ENCODE data around the gene MRPL38.
A peak's percentile ranks its signal among the peaks of the same experiment; 100 is the strongest.
"Not testable (repeated sequence)": the region's sequence is repeated elsewhere in the genome, so short reads cannot be mapped to it uniquely, and the experiment has no call there.

Gene MRPL38

DNA sequence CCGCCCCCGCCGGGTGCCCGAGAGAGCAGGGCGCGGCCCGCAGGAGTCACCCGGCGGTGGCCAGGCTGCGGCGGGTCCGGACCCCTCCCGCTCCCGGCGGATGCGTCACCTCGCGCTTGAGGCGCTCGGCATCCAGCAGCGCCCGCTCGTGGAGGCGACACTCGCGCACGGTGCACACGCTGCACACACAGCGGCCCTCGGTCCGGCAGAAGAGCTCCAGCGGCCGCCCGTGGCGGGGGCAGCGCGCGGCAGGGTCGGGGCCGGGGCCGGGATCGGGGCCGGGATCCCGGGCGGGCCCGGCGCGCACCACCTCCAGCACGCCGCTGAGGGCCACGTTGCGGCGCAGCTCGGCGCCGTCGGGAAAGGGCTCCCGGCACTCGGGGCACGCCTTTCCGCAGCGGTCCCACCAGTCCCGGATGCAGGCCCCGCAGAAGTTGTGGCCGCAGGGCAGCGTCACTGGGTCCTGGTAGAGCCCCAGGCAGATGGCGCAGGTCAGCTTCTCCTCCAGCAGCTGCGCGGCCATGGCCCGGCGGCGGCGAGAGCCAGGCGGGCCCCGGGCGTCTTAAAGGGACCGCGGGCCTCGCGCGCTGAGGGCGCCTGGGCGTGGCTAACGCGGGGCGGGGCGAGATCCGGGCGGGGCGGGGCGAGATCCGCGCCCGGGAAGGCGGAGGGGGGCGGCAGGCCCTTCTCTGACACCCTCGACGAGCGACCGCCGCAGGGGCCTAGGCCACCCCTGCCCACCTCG, 8.1 kb downstream of the MRPL38 start, which contains the start of gene TRIM65:
Gene TRIM65, minus strand, starts transcription at position 537 of the 745 bp plus-strand sequence. Its CDS starts 14 bp downstream, at position 523.
- peak; percentile 61 for DNase-seq (ENCODE audit: low read depth)

DNA sequence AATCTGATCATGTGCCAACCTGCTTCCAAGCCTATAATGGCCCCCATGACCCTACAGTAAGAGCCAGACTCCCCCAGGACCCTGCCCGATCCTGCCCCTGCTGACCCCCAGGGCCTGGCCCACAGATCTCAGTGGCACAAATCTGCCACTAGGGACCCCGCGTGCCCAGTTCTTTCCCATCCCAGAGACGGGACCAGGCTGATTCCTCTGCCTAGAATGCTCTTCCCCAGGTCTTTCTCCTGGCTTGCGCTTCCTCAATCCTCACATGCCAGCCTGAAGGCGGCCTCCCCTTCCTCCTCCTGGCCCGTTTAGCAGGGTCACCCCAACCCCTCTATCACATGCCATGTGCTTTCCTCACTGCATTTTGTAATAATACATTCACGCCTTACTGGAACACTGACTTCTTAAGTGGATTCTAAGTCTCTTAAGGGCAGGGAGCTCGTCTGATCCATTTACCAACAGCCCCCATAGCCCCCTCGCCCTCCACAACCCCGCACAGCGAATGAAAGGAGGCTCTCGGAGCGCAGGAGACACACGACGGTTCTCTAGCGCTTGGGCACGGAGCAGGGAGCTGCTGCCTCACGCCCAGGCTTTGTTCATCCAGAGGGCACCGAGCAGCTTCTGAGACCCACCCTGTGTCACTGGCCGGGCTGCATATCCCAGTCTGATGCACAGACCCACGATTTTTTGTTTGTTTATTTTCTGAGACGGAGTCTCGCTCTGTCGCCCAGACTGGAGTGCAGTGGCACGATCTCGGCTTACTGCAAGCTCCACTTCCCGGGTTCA, 9.1 kb downstream of the MRPL38 start:
- no peak for DNase-seq (ENCODE audit: low read depth)

DNA sequence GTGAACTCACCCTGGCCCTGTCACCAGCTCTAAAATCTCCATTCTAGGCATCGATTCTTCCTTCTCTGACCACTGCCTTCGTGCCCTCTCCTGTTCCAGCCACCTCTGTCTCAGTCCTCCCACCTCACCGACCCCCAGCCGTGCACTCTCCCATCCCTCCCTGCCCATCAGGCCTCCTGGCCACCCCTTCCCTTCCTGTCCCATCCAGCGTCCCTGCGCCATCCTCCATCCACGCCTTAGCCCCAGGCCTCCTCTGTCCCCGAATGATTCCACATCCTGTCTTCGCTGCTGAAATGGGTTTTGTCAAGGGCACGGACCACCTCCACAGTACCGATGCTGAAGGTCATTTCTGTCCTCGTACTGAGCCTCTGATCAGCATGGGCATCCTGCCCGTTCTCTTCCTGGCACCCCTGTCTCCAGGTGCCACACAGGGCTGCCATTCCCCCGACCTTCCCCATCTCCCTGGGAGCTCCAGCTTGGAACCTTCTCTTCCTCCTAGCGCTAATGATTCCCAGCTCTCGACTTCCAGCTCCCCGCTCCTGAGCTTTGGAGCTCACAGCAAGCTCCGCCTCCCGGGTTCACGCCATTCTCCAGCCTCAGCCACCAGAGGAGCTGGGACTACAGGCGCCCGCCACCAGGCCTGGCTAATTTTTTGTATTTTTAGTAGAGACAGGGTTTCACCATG, 10.5 kb downstream of the MRPL38 start:
- DNase-seq (ENCODE audit: low read depth), result no peak

DNA sequence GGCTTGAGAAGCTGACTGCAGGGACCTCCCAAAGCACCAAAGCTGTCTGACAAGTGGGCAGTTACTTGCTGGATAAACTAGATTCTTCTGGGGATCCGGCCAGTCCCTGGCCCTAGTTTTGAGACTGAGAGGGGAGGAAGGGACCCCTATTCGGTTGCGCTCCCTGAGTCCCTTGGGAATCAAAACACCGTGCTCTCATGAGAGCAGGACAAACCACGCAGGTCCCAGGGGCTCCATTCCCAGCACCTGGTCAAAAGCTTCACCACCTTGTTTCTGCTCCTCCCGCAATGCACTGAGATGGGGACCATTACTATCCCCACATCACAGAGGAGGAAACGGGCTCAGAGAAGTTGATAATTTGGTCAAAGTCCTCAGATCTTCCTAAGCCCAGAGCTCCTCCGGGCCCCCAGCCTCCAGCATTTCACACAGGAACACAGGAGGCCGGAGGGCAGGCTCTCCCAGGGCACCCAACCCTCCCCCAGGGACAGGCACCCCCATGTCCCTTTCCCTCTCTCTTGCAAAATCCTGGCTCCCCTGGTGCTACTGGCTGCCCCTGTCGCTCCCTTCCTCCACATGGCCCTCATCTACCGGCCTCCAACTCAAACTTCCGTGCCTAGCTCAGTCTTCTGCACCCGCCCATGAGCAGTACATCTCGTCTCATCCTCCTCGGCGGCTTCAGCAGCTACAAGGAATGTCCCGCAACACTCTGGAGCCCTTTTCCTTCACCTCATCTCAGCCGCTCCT, 11.2 kb downstream of the MRPL38 start:
- no peak for DNase-seq (ENCODE audit: low read depth)

DNA sequence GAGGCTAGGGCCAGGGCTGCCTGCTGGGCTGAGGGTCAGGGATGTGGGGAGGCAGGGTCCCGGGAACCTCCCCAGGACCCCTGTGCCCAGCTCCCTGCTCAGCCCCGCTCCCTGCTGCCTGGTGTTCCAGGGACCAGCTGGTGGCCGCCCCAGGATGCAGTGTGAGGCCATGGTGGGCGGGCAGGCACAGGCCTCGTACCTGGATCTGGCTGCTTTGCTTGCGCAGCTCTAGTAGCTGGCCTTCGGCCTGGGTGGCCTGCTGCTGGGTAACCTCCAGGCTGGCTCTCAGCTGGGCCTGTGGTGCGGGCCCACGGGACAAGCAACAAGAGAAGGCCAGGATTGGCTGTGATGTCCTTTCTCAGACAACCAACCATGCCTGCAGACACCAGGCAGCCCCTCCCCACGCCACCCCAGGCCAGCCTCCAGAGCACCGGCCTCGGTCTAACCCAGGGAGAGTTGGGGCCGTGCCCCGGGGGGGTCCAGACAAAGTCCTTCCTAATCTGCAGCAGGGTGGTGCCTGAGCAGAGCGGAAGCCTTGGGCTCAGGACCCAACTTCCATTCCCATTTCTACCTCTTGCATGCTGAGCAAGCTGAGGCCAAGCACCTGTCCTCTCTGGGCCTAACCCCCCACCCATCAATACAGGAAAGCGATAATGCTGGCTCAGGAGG, 12.0 kb downstream of the MRPL38 start:
- DNase-seq (ENCODE audit: low read depth), result no peak

DNA sequence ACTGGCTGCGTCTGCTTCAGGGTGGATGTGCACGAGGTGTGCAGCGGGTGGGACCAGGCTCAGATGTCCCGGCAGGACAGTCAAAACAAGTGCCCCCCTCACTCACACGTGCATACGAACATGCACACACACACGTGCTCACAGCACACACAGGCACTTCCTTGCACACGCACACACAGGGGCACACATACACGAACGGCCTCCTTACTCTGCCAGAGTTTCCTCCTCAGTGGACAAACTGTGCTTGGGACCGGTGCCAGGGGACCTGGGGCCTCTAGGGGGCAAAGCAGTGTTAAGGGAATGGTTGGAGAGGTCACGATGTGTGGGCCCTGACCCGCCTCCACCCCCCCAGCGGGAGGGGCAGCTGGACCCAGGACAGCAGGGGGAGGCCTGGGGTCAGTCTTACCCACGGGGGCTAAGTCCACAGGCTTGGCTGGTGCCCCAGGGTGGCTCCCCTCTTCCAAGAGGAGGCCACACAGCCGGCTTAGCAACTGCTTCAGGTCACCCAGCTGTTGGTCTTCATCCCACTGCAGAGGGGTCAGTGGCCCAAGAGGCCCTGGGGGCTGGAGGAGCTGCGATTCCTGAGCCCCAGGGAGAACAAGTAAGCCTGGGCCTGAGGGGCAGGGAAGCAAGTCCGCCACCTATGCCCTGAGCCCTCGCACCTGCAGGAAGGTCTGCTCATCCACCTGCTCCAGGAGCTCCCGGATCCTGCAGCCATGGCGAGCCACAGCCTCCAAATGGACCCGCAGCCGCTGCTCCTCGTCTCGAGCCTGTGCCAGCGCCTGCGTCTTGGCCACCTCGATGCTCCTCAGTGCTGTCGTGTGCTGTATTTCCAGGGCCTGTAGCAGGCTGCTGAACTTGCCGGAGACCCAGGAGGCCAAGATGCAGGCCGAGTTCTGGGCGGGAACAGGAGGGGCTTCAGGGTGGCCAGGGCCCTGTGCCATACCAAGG, 12.8 kb downstream of the MRPL38 start:
- no peak for DNase-seq (ENCODE audit: low read depth)

DNA sequence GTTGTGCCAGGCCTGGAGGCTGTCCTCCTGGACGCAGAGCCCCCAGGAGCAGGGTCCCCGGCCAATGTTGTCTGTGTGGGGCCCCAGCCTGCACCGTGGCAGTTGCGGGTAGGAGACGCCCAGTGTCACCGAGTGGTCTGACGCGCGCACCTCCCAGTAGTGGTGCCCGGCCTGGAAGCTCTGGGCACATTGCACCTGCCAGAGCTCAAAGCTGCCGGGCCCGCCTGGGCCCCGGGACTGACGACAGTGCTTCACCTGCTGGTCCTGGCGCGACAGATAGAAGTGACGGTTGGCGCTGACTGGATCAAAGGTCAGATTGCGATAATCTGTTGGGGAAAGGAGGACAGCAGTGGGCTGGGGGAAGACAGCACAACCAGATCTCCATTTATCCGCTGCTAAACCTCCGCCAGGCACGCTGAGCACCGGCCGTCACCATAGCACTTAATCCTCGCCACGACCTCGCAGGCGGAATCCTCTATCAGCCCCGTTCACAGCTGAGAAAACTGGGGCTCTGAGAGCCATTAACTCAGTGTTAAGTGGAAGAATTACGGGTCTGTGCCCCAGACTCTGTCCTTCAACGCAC, 13.6 kb downstream of the MRPL38 start:
- no peak for DNase-seq (ENCODE audit: low read depth)

DNA sequence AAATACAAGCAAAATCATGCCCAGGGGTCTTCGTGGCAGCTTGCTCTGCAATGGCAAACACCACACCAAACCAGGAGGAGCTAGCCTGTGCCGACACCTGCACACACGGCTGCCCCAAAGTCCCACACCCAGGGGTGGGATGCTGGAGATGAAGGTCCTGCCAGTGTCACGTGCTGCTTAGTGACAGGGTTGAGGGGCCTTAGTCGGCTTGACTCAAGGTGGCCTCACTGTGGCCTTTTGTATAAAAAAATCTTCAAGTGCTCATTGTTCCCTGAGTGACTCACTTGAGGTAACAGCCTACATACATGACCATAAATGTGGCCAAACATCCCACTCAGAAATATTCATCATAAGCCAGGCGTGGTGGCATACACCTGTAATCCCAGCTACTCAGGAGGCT, 15.2 kb downstream of the MRPL38 start:
- no peak for DNase-seq (ENCODE audit: low read depth)

DNA sequence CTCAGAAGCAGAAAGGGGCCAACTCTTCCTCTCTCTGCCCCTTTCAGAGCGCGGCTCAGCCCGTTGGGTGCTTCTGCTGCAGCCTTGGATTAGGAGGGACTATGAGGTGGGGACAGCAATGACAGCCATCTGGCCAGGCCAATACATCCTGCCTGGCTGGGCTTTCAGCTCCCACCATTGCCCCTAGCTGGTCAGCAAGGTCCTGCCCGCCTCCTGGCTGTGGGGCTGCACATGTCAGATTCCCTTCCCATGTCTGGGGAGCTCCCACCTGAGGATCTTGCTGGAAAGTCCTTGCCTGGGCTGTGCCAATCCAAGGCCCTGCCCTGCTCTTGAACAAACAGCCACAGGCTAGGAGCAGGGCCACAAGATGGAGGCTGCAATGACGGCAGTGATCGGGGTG, 16.2 kb downstream of the MRPL38 start:
- no peak for DNase-seq (ENCODE audit: low read depth)

DNA sequence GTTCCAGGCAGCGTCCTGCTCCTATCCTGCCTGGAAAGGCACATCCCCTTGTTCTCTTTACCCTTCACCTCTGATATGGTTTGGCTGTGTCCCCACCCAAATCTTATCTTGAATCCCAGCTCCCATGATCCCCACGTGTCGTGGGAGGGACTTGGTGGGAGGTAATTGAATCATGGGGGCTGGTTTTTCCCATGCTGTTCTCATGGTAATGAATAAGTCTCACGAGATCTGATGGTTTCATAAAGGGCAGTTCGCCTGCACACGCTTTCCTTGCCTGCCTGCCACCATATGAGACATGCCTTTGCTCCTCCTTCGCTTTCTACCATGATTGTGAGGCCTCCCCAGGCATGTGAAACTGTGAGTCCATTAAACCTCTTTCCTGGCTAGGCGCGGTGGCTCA, 18.8 kb downstream of the MRPL38 start:
- DNase-seq (ENCODE audit: low read depth), result not testable (repeated sequence)

DNA sequence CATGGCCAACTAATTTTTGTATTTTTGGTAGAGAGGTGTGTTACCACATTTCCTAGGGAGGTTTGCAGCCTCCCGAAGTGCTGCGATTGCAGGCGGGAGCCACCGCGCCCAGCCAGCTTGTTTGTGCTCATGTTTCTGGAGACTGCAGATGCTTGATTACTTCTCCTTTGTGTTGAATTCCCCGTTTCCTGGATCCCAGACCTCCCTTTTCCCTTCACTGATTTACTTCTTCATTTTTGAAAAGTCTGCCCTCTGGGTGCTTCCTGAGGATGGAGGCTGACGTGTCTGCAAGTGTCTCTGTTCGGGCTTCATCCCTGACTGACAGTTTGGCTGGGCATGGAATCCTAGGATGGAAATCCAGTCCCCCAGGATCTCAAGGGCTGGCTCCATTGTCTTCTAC, 19.3 kb downstream of the MRPL38 start:
- DNase-seq (ENCODE audit: low read depth), result no peak

DNA sequence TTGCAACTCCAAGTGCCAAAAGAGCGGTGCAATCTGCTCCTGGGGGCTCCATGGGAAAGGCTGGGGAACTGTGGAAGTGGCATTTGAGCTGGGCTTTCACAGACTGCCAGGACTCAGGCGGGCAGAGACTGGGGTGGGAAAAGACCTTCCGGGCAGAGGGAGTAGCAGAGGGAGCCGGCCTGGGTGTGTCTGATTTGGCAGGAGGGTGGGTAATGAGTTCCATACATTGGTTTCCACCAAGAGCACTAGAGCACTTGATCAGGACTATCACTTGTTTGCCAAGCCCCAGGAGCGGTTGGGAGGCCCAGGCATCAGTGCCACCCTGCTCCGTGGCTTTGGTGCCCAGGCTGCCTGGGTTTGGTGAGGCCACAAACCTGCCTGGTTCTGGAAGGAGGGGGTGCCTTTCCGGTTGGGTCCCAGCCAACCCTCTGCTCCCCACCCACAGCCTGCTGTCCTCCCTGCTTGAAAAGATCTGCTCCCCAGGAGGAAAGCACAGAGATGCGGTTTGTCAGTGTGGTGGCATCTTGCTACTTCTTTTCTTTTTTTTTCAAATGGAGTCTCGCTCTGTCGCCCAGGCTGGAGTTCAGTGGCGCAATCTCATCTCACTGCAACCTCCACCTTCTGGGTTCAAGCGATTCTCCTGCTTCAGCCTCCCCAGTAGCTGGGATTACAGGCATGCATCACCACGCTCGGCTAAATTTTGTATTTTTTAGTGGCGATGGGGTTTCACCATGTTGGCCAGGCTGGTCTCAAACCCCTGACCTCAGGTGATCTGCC, 22.8 kb downstream of the MRPL38 start:
- no peak for DNase-seq (ENCODE audit: low read depth)

DNA sequence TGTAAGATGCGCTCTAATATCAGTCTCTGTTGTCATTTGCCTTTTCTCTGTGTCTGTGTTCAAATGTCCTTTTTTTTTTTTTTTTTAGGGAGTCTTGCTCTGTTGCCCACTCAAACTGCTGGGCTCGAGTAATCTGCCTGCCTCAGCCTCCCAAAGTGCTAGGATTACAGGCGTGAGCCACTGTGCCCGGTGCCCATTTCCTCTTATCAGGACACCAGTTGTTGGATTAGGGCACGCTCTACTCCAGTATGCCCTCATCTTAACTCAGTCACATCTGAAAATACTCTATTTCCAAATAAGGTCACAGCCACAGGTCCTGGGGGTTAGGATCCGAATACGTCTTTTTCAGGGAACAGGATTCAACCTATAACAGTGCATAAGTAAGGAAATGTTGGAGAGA, 24.4 kb downstream of the MRPL38 start:
- no peak for DNase-seq (ENCODE audit: low read depth)

DNA sequence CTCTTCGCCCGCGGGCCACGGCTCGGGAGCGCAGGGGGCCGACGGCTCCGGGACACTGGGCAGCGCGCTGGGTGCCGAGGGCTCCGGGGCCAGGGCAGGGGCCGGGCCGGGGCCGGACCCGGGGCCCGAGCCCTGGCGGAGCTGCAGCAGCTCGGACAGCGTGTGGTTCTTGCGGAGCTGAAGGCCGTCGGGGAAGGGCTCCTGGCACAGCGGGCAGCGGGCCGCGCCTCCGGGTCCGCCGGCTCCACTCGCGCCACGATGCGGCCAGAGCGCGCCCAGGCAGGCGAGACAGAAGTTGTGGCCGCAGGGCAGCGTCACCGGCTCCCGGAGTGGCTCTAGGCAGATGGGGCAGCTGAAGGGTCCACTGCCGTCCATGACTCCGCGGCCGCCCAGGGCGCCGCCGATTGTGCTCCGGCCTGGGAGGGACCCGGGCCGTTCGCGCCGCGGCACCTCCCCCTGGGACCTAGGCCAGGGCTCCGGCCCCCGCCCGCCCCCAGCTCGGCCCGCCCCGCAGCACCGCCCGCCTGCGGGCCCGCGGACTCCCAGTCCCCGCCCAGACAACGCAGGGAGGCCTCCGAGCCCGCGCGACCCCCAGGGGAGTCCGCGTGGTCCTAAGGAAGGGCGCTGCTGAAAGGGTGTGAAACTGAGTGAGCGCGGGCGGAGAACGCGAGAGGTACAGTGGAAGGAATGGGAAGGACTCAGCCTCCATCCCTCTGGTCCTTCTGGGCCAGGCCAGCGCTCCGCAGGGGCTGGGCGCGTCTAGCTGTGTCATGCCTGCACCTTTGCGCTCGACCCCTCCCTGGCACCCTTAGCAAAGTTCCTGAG, 26.3 kb downstream of the MRPL38 start, which contains the start of gene TRIM47:
Gene TRIM47, minus strand, starts transcription at position 408 of the 825 bp plus-strand sequence. Its CDS starts 33 bp downstream, at position 375.
- peak; percentile 45 for DNase-seq (ENCODE audit: low read depth)

DNA sequence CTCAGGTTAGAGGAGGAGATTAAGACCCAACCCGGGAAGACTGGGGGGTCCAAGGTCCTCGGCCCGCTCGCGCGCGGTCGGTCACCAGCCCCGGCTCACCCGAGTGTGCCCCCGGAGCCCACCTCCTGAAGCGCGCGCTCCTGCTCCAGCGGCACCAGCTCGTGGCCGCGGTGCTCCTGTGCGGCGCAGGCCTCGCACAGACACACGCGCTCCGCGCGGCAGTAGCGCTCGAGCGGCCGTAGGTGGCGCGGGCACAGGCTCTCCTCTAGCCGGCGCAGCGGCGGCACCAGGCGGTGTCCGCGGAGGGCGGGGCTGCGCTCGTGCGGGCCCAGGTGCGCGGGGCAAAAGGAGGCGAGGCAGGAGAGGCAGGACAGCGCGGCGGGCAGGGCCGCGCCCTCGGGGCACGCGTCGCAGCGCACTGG, 26.9 kb downstream of the MRPL38 start:
- peak; percentile 46 for DNase-seq (ENCODE audit: low read depth)

DNA sequence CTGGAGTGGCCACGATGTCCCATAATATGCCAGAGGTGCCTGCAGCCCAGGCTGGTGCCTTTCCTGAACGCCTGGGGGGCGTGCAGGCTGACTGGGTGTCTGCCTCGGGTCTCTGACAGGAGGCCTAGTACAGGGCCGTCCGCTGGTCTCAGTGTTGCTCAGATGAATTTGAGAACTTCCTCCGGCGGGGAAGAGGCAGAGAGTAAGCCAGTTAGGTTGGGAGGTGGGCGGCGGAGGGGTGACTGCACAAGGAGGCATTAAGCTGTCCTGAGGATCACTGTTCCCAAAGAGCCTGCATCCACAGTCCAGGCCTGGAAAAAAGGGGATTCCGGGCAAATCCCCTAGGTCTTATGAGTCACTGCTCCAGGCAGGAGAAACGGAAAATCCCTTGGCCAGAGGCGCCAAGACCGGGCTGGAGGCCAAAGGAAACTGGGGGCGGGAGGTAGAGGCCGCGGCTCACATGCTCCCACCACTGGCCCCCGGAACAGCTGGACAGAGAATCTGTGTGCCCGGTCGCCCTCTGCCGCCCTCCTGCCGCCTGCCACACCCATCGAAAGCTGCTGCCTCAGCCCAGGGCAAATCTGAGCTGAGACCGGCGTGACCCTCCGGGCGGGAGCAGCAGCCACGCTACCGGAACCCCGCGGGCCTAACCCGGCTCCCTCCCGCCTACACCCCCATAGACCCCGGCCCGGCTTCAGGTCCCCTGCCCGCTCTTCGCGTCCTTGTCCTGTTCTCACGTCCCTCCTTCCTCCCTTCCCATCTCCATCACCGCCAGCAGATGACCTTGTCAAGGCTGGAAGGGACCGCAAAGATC, 27.5 kb downstream of the MRPL38 start:
- DNase-seq (ENCODE audit: low read depth), result peak; percentile 92
